Effector memory CD4-positive, alpha-beta T cell (primary cell): ENCODE results near the gene CXCL16.
"Not testable (repeated sequence)": the region's sequence is repeated elsewhere in the genome, so short reads cannot be mapped to it uniquely, and the experiment has no call there.

Experiments
- DNase-seq, 3 donors: peaks; one replicate each; pipeline ENCODE4 v3.0.0-alpha.2; 2020
- H3K27ac ChIP-seq: 2 replicates; pipeline ENCODE4 v1.7.0; 2013; ENCODE audit warnings: mild to moderate bottlenecking, low read length, moderate library complexity; ENCODE audit not compliant: insufficient read depth, poor library complexity, severe bottlenecking
- H3K27me3 ChIP-seq: replicated peaks from 2 replicates; pipeline ENCODE4 v1.7.0; 2013; ENCODE audit warnings: mild to moderate bottlenecking, low read length; ENCODE audit not compliant: insufficient read depth, control insufficient read depth, poor library complexity, severe bottlenecking
- H3K36me3 ChIP-seq: 2 replicates; pipeline ENCODE4 v1.7.0; 2013; ENCODE audit warnings: mild to moderate bottlenecking, low read length, moderate library complexity; ENCODE audit not compliant: control insufficient read depth, insufficient read depth
- H3K4me1 ChIP-seq: 2 replicates; pipeline ENCODE4 v1.7.0; 2013; ENCODE audit warnings: low read length, mild to moderate bottlenecking; ENCODE audit not compliant: control insufficient read depth, insufficient read depth, poor library complexity, severe bottlenecking
- H3K4me3 ChIP-seq: 2 replicates; pipeline ENCODE4 v1.7.0; 2013; ENCODE audit warnings: low read length, low read depth, mild to moderate bottlenecking; ENCODE audit not compliant: insufficient read depth, poor library complexity, severe bottlenecking
- H3K9me3 ChIP-seq: 2 replicates; pipeline ENCODE4 v1.7.0; 2013; ENCODE audit warnings: mild to moderate bottlenecking, low read length, moderate library complexity; ENCODE audit not compliant: control insufficient read depth

The CXCL16 gene

GRCh38 chr17:4703330-4703691 is 36.4 kb downstream of the CXCL16 start:
- Histone ChIP-seq H3K36me3 (no peaks in the 10 kb centered on the region), H3K4me1 (peaks cover 14% of the 10 kb centered on the region), H3K27ac (peak overlapping the region; percentile 87), H3K27me3 (no peaks in the 10 kb centered on the region), H3K9me3 (no peaks in the 10 kb centered on the region), H3K4me3 (peak overlapping the region; percentile 80)
- DNase-seq, result no peak

- H3K9me3 ChIP-seq, result no peaks in the 10 kb centered on the region
- no peaks in the 10 kb centered on the region for H3K36me3 ChIP-seq
- H3K4me1 ChIP-seq, result peaks cover 19% of the 10 kb centered on the region
- H3K27ac ChIP-seq, result peak overlapping the region; percentile 12
- DNase-seq, result no peak
- no peaks in the 10 kb centered on the region for H3K27me3 ChIP-seq
- no peak overlapping the region for H3K4me3 ChIP-seq
These were observed 38.6 kb downstream of the CXCL16 start for GRCh38 chr17:4701116-4701515.

DNA sequence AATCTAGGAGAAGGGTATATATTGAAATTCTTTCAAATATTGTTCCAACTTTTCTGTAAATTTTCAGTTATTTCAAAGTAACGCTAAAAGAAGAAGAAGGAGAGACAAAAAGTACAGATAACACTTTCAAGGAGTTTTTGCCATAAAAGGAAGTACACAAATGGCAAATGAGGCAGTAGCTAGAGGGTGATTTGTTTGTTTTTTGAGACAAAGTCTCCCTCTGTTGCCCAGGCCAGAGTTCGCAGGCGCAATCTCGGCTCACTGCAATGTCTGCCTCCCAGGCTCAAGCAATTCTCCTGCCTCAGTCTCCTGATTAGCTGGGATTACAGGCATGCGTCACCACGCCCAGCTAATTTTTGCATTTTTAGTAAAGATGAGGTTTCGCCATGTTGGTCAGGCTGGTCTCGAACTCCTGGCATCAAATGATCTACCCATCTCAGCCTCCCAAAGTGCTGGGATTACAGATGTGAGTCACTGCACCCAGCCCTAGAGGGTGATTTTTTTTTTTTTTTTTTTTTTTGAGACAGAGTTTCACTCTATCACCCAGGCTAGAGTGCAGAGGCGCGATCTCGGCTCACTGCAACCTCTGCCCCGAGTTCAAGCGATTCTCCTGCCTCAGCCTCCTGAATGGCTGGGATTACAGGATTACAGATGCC is 40.2 kb downstream of the CXCL16 start:
- H3K4me1 ChIP-seq, result peaks cover 23% of the 10 kb centered on the region
- not testable (repeated sequence) for H3K27me3 ChIP-seq, DNase-seq, H3K36me3 ChIP-seq, H3K9me3 ChIP-seq, H3K4me3 ChIP-seq, H3K27ac ChIP-seq

GRCh38 chr17:4696437-4696805 is 43.3 kb downstream of the CXCL16 start:
- peak overlapping the region; percentile 17 for H3K4me3 ChIP-seq

DNA sequence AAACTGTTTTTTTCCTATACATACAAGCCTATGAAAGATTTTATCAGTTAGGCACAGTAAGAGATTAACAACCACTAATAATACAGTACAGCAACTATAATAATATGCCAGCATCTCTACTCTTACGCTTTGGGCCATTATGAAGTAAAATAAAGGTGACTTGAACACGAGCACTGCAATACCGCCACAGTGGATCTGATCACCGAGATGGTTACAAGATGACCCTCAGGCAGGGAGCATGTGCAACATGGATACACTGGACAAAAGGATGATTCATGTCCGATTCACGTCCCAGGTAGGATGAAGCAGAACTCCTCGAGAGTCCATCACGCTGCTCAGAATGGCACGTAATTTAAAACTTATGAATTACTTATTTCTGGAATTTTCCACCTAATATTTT is 46.3 kb downstream of the CXCL16 start:
- Histone ChIP-seq H3K4me3 (no peak overlapping the region), H3K27me3 (no peaks in the 10 kb centered on the region), H3K36me3 (peaks cover 14% of the 10 kb centered on the region), H3K27ac (no peak overlapping the region), H3K9me3 (no peaks in the 10 kb centered on the region), H3K4me1 (peaks cover 10% of the 10 kb centered on the region)
- no peak for DNase-seq

More at GRCh38 chr17:4696437-4696805, 43.3 kb downstream of the CXCL16 start:
- H3K27ac ChIP-seq, result peak overlapping the region; percentile 58
- H3K27me3 ChIP-seq, result no peaks in the 10 kb centered on the region
- no peak for DNase-seq
- peaks cover 10% of the 10 kb centered on the region for H3K4me1 ChIP-seq
- H3K9me3 ChIP-seq, result no peaks in the 10 kb centered on the region
- H3K36me3 ChIP-seq, result no peaks in the 10 kb centered on the region

DNA sequence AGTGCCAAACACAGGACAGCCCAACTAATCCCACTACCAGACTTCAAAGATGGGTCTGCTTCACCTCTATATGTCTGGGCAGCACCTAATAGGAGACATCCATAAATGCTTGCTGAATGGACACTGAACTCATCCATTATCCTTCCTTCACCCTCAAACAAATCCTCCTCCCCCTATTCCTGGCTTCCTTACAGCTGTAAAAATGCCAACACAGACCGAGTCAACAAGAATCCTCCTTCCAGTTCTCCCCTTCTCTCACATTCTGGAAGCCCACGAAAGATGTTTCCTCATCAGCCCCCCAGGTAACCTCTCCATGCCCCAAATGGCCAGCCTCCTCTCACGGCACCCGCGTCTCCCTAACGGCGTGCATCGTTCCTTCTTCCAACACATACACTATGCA is 48.0 kb downstream of the CXCL16 start:
- Histone ChIP-seq H3K27me3 (no peaks in the 10 kb centered on the region), H3K36me3 (peaks cover 23% of the 10 kb centered on the region)
- no peak for DNase-seq

DNA sequence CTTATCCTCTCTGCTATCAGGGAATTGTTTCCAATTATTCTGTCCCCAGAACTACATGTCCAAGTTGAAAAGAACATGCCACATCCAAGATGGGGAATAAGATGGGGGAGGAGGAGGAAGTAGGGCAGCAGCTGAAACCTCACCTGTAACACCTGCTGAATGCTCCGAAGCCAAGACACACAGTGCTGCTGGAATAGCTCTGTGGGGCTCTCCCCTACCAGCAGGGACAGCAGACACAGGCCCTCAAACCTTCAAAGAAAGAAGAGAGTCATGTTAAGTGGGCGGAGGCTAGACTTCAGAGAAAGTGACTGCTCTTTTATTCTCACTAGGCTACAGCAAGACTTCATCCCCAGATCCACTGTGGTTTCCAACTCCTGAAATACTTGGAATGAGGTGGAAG is 49.0 kb downstream of the CXCL16 start:
- H3K9me3 ChIP-seq, result no peaks in the 10 kb centered on the region
- no peaks in the 10 kb centered on the region for H3K27me3 ChIP-seq
- no peak for DNase-seq
- H3K27ac ChIP-seq, result no peak overlapping the region
- H3K4me1 ChIP-seq, result peaks cover 1% of the 10 kb centered on the region
- H3K36me3 ChIP-seq, result peaks cover 26% of the 10 kb centered on the region
- H3K4me3 ChIP-seq, result no peak overlapping the region

More for the DNA sequence above, 48.0 kb downstream of the CXCL16 start:
- Histone ChIP-seq H3K9me3 (no peaks in the 10 kb centered on the region), H3K27ac (no peak overlapping the region), H3K4me3 (no peak overlapping the region), H3K4me1 (peaks cover 9% of the 10 kb centered on the region)

DNA sequence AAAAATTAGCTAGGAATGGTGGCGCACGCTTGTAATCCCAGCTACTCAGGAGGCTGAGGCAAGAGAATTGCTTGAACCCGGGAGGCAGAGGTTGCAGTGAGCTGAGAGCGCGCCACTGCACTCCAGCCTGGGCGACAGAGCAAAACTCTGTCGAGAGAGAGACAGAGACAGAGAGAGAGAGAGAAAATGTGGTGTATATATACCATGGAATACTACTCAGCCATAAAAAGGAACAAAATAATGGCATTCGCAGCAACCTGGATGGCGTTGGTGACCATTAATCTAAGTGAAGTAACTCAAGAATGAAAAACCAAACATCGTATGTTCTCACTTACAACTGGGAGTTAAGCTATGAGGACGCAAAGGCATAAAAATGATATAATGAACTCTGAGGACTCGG is 49.9 kb downstream of the CXCL16 start:
- not testable (repeated sequence) for H3K27ac ChIP-seq, DNase-seq, H3K9me3 ChIP-seq, H3K4me1 ChIP-seq, H3K27me3 ChIP-seq, H3K4me3 ChIP-seq
- peaks cover 29% of the 10 kb centered on the region for H3K36me3 ChIP-seq

DNA sequence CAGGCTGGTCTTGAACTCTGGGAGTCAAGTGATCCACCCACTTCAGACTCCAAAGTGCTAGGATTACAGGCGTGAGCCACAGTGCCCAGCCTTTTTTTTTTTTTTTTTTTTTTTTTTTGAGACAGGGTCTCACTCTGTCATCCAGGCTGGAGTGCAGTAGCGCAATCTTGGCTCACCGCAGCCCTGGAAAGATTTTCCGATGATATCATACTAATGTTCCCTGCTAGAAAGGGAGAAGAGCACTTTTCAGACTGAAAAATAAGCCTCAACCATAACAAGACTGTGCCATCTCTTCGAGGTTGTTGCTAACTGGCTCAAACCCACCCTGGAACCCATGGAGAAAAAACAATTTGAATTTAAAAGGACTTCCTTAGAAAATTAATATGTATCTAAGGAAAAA is 56.0 kb downstream of the CXCL16 start:
- DNase-seq, result not testable (repeated sequence)

More for the DNA sequence above, 56.0 kb downstream of the CXCL16 start:
- H3K4me3 ChIP-seq, H3K4me1 ChIP-seq, H3K9me3 ChIP-seq, H3K27me3 ChIP-seq, H3K27ac ChIP-seq: not testable (repeated sequence)
- H3K36me3 ChIP-seq, result peaks cover 44% of the 10 kb centered on the region
